Progenitor cell of endocrine pancreas (in vitro differentiated cells): ENCODE results near the gene TMEM130. TPM values are rescaled to one million over a fixed set of nuclear protein-coding genes. Genes with fewer than 3 reads are reported as not detected.

Experiments
- DNase-seq: peaks from one replicate; pipeline ENCODE4 v3.0.0; 2021; ENCODE audit warnings: low spot score; ENCODE audit not compliant: unreplicated experiment
- H3K27ac Mint-ChIP-seq: 2 replicates; pipeline ENCODE4 v1.8.0; 2021; ENCODE audit warnings: mild to moderate bottlenecking, moderate library complexity, mixed read lengths
- H3K27me3 Mint-ChIP-seq: 2 replicates; pipeline ENCODE4 v1.8.0; 2021; ENCODE audit warnings: mixed read lengths
- H3K36me3 Mint-ChIP-seq: 2 replicates; pipeline ENCODE4 v1.8.0; 2022; ENCODE audit warnings: mixed read lengths; ENCODE audit not compliant: insufficient read depth
- H3K4me1 Mint-ChIP-seq: 2 replicates; pipeline ENCODE4 v1.8.0; 2021; ENCODE audit warnings: low read depth, mixed read lengths
- H3K4me3 Mint-ChIP-seq: 2 replicates; pipeline ENCODE4 v1.8.0; 2021; ENCODE audit warnings: low read depth, mild to moderate bottlenecking, moderate library complexity, mixed read lengths
- H3K9me3 Mint-ChIP-seq: 2 replicates; pipeline ENCODE4 v1.8.0; 2021; ENCODE audit warnings: low read depth, mixed read lengths
- CTCF ChIP-seq: fragments of 200-600 bp; sonication (generic); IDR thresholded peaks from one replicate; pipeline ENCODE4 v1.5.0; 2021; ENCODE audit warnings: antibody characterized with exemption, mild to moderate bottlenecking; ENCODE audit not compliant: unreplicated experiment
- microRNA-seq: library from miRNA; unstranded; fragments of <30 nt; microRNA quantifications from one replicate; pipeline ENCODE4 v1.1.0, GENCODE V29; 2020; ENCODE audit warnings: borderline number of aligned reads; ENCODE audit not compliant: unreplicated experiment
- total RNA-seq: library from RNA; stranded (reverse); gene quantifications from 2 replicates; pipeline ENCODE4 v1.2.1, GENCODE V29; 2021

Gene TMEM130
- total RNA-seq, 1 donor from 2014 or later: 0.60 TPM

- peaks cover 3% of the 10 kb centered on the region for H3K27me3 Mint-ChIP-seq
- no peaks in the 10 kb centered on the region for H3K4me1 Mint-ChIP-seq
- no peaks in the 10 kb centered on the region for H3K36me3 Mint-ChIP-seq
- peaks cover 4% of the 10 kb centered on the region for H3K9me3 Mint-ChIP-seq
- H3K27ac Mint-ChIP-seq: no peak overlapping the region
- no peak for DNase-seq
- H3K4me3 Mint-ChIP-seq: no peak overlapping the region
- TF ChIP-seq CTCF: no peak
These were observed 67.1 kb downstream of the TMEM130 start for GRCh38 chr7:98802781-98803110.

- DNase-seq: no peak
- Mint-ChIP-seq H3K4me3 (no peak overlapping the region), H3K27ac (no peak overlapping the region), H3K9me3 (peaks cover 4% of the 10 kb centered on the region), H3K27me3 (peaks cover 3% of the 10 kb centered on the region), H3K36me3 (no peaks in the 10 kb centered on the region), H3K4me1 (no peaks in the 10 kb centered on the region)
- TF ChIP-seq CTCF: no peak
These were observed 67.6 kb downstream of the TMEM130 start for GRCh38 chr7:98802088-98802780.

GRCh38 chr7:98800996-98801395, 68.8 kb downstream of the TMEM130 start:
- peaks cover 4% of the 10 kb centered on the region for H3K9me3 Mint-ChIP-seq
- no peaks in the 10 kb centered on the region for H3K36me3 Mint-ChIP-seq
- TF ChIP-seq CTCF: no peak
- no peak overlapping the region for H3K4me3 Mint-ChIP-seq
- no peak overlapping the region for H3K27ac Mint-ChIP-seq
- no peaks in the 10 kb centered on the region for H3K27me3 Mint-ChIP-seq
- no peak for DNase-seq
- no peaks in the 10 kb centered on the region for H3K4me1 Mint-ChIP-seq

- TF ChIP-seq CTCF: no peak
- Mint-ChIP-seq H3K4me3 (no peak overlapping the region), H3K36me3 (no peaks in the 10 kb centered on the region), H3K4me1 (no peaks in the 10 kb centered on the region), H3K27me3 (no peaks in the 10 kb centered on the region), H3K9me3 (peaks cover 4% of the 10 kb centered on the region), H3K27ac (no peak overlapping the region)
- DNase-seq: no peak
These were observed 72.7 kb downstream of the TMEM130 start for GRCh38 chr7:98797150-98797549.

Small RNA genes lying within 50 kb of the gene (microRNA-seq; reads per million reads assigned to microRNA genes)
- 4.8 reads per million for gene MIR3609

Other genes with a start within 250 kb of the TMEM130 start
- gene TRRAP, start 8.5 kb upstream of the TMEM130 start, total RNA-seq: 75.1 and 75.8 TPM in 2 replicates